ENCODE results near the gene DYDC2.

The DYDC2 gene

DNA sequence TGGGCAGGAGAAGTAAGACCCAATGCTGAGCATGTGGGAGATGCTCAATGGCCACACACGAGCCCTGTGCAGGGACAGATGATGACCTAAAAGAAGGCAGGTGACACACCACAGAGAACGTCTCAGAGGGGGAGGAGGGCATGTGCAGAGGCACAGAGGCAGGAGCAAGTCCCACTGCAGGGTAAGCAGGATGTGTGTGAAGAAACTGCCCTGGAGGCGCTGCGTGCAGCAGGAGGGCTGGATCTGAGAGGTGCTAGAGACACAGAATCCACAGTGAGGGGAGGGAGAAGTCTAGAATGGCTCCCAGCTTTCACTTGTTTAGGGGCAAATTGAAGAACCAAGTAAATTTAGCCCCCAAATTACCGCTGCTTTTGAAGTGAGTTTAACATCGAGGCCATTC is 14.9 kb downstream of the DYDC2 start:
- H3K36me3 ChIP-seq, result no peaks in the 10 kb centered on the region
- H3K4me1 ChIP-seq (ENCODE audit: control insufficient read depth in 1 of 2, insufficient read depth in 1 of 2, low read depth in 1 of 2, low read length in 1 of 2), result no peaks in the 10 kb centered on the region
- no peak overlapping the region for H3K4me3 ChIP-seq (ENCODE audit: low read depth in 1 of 2, low read length in 1 of 2)
- no peak overlapping the region for H3K27ac ChIP-seq
- no peaks in the 10 kb centered on the region for H3K27me3 ChIP-seq
- TF ChIP-seq, protein P1, sequence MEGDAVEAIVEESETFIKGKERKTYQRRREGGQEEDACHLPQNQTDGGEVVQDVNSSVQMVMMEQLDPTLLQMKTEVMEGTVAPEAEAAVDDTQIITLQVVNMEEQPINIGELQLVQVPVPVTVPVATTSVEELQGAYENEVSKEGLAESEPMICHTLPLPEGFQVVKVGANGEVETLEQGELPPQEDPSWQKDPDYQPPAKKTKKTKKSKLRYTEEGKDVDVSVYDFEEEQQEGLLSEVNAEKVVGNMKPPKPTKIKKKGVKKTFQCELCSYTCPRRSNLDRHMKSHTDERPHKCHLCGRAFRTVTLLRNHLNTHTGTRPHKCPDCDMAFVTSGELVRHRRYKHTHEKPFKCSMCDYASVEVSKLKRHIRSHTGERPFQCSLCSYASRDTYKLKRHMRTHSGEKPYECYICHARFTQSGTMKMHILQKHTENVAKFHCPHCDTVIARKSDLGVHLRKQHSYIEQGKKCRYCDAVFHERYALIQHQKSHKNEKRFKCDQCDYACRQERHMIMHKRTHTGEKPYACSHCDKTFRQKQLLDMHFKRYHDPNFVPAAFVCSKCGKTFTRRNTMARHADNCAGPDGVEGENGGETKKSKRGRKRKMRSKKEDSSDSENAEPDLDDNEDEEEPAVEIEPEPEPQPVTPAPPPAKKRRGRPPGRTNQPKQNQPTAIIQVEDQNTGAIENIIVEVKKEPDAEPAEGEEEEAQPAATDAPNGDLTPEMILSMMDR (IDR thresholded peaks at IDR 0.05), result no peak
- peaks cover 3% of the 10 kb centered on the region for H3K9me3 ChIP-seq

DNA sequence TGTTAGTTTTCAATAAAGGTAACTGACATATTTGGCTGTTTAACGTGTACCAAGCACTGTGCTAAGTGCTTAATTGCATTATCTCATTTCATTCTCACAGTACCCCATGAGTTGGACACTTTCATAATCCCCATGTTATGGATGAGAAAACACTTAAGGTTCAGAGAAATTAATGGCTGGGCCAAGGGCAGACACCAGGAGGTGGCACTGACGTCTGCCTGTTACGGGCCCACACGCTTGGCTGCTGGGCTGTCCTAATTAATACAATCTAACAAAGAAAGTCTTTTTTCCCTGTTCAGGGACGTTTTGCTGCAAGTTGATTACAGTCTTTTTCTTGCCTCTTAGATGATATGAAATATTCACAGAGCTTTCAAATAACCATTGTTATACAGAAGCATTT is 16.1 kb downstream of the DYDC2 start:
- TF ChIP-seq, protein P1 (IDR thresholded peaks at IDR 0.05), result no peak
- H3K4me3 ChIP-seq (ENCODE audit: low read depth in 1 of 2, low read length in 1 of 2), result no peak overlapping the region

DNA sequence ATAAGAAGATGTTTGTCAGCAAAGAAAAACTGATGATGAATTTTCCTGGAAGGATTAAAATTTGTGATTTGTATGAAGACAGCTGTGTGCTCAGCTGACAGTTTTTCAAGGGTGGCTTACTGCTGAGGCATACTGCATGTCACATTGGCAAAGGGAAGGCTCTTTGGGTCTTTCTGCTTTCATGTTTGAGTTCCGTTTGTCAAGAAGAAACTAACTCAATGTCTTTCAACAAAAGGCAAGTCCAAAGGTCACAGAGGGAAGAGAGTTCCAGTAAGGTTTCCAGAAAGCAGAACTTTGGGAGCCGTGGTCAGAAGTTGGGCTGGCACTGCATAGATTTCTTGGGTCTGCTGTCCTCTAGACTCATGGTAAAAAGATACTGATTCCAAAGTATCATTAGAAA is 16.9 kb downstream of the DYDC2 start:
- TF ChIP-seq, protein P1 (IDR thresholded peaks at IDR 0.05), result no peak
- Histone ChIP-seq H3K4me3 (ENCODE audit: low read depth in 1 of 2, low read length in 1 of 2) (no peak overlapping the region), H3K9me3 (no peaks in the 10 kb centered on the region), H3K4me1 (ENCODE audit: control insufficient read depth in 1 of 2, insufficient read depth in 1 of 2, low read depth in 1 of 2, low read length in 1 of 2) (no peaks in the 10 kb centered on the region), H3K36me3 (no peaks in the 10 kb centered on the region), H3K27ac (no peak overlapping the region), H3K27me3 (no peaks in the 10 kb centered on the region)

More for the DNA sequence above, 16.1 kb downstream of the DYDC2 start:
- Histone ChIP-seq H3K27ac (no peak overlapping the region), H3K27me3 (no peaks in the 10 kb centered on the region), H3K4me1 (ENCODE audit: control insufficient read depth in 1 of 2, insufficient read depth in 1 of 2, low read depth in 1 of 2, low read length in 1 of 2) (no peaks in the 10 kb centered on the region), H3K9me3 (no peaks in the 10 kb centered on the region), H3K36me3 (no peaks in the 10 kb centered on the region)

DNA sequence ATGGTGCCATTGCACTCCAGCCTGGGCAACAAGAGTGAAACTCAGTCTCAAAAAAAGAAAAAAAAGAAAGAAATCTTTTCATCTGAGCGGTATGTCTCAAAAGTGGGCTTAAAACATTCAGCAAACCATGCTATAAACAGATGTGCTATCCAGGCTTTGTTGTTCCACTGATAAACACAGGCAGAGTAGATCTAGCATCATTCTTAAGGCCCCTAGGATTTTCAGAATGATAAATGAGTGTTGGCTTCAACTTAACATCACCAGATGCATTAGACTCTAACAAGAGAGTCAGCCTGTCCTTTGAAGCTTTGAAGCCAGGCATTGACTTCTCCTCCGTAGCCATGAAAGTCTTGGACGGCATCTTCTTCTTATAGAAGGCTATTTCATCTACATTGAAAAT is 23.1 kb downstream of the DYDC2 start:
- H3K4me3 ChIP-seq (ENCODE audit: low read depth in 1 of 2, low read length in 1 of 2), result no peak overlapping the region
- no peaks in the 10 kb centered on the region for H3K4me1 ChIP-seq (ENCODE audit: control insufficient read depth in 1 of 2, insufficient read depth in 1 of 2, low read depth in 1 of 2, low read length in 1 of 2)
- no peak overlapping the region for H3K27ac ChIP-seq
- peaks cover 7% of the 10 kb centered on the region for H3K27me3 ChIP-seq
- H3K9me3 ChIP-seq, result no peaks in the 10 kb centered on the region
- TF ChIP-seq, protein P1 (IDR thresholded peaks at IDR 0.05), result no peak
- no peaks in the 10 kb centered on the region for H3K36me3 ChIP-seq

DNA sequence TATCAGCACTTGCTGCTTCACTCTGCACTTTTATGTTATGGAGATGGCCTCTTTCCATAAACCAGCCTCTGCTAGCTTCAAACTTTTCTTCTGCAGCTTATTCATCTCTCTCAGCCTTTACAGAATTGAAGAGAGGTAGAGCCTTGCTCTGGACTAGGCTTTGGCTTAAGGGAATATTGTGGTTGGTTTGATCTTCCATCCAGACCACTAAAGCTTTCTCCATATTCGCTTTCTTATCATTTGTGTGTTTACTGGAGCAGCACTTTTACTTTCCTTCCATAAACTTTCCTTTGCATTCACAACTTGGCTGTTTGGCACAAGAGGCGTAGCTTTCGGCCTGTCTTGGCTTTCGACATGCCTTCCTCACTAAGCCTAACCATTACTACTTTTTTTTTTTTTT is 23.6 kb downstream of the DYDC2 start:
- no peaks in the 10 kb centered on the region for H3K9me3 ChIP-seq
- H3K27me3 ChIP-seq, result peaks cover 7% of the 10 kb centered on the region
- TF ChIP-seq, protein P1 (IDR thresholded peaks at IDR 0.05), result no peak
- no peaks in the 10 kb centered on the region for H3K36me3 ChIP-seq
- H3K27ac ChIP-seq, result no peak overlapping the region
- no peaks in the 10 kb centered on the region for H3K4me1 ChIP-seq (ENCODE audit: control insufficient read depth in 1 of 2, insufficient read depth in 1 of 2, low read depth in 1 of 2, low read length in 1 of 2)
- no peak overlapping the region for H3K4me3 ChIP-seq (ENCODE audit: low read depth in 1 of 2, low read length in 1 of 2)

DNA sequence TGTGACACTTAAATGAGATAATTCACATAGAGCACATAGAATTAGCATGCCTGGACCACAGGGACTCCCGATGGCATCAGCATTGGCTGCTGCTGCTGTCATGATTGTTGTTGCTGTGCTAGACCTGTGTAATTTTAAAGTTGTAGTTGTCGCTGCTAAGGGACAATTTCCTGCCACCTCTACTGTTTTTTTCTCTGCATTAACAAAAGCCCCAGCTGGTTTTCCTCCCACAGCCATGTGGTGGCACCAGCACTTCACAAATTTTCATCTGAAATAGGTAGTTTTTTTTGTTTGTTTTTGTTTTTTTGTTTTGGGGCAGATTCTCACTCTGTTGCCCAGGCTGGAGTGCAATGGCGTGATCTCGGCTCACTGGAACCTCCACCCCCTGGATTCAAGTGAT is 26.4 kb downstream of the DYDC2 start:
- Histone ChIP-seq H3K9me3 (no peaks in the 10 kb centered on the region), H3K4me3 (ENCODE audit: low read depth in 1 of 2, low read length in 1 of 2) (no peak overlapping the region)
- TF ChIP-seq, protein P1 (IDR thresholded peaks at IDR 0.05), result no peak

More for the DNA sequence above, 26.4 kb downstream of the DYDC2 start:
- H3K27me3 ChIP-seq, result peaks cover 7% of the 10 kb centered on the region
- H3K4me1 ChIP-seq (ENCODE audit: control insufficient read depth in 1 of 2, insufficient read depth in 1 of 2, low read depth in 1 of 2, low read length in 1 of 2), result no peaks in the 10 kb centered on the region
- H3K36me3 ChIP-seq, result no peaks in the 10 kb centered on the region
- H3K27ac ChIP-seq, result no peak overlapping the region
